HG02884 (cell line): ENCODE results near the gene GREB1L.
"Not testable (repeated sequence)": the region's sequence is repeated elsewhere in the genome, so short reads cannot be mapped to it uniquely, and the experiment has no call there.

Experiments used
- ATAC-seq: cut with Tn5 transposase; IDR thresholded peaks from one replicate; pipeline ENCODE4 v1.9.1; 2021; ENCODE audit warnings: mild to moderate bottlenecking, moderate library complexity; ENCODE audit not compliant: unreplicated experiment

GREB1L gene

GRCh38 chr18:21303895-21304294, 61.9 kb downstream of the GREB1L start:
- ATAC-seq: no peak

GRCh38 chr18:21305621-21306020, 63.6 kb downstream of the GREB1L start:
- no peak for ATAC-seq

- ATAC-seq: no peak
Observed at GRCh38 chr18:21306368-21306767, 64.3 kb downstream of the GREB1L start.

- ATAC-seq: no peak
Observed at GRCh38 chr18:21307578-21307977, 65.5 kb downstream of the GREB1L start.

- no peak for ATAC-seq
Observed at GRCh38 chr18:21309248-21309647, 67.2 kb downstream of the GREB1L start.

GRCh38 chr18:21311980-21312379, 69.9 kb downstream of the GREB1L start:
- not testable (repeated sequence) for ATAC-seq

- no peak for ATAC-seq
Observed at GRCh38 chr18:21313576-21313975, 71.5 kb downstream of the GREB1L start.

- ATAC-seq: no peak
Observed at GRCh38 chr18:21314724-21315123, 72.7 kb downstream of the GREB1L start.

GRCh38 chr18:21315126-21315525, 73.1 kb downstream of the GREB1L start:
- not testable (repeated sequence) for ATAC-seq

- no peak for ATAC-seq
Observed at GRCh38 chr18:21315741-21316197, 73.7 kb downstream of the GREB1L start.

GRCh38 chr18:21316296-21316695, 74.3 kb downstream of the GREB1L start:
- no peak for ATAC-seq

- ATAC-seq: no peak
Observed at GRCh38 chr18:21321711-21322110, 79.7 kb downstream of the GREB1L start.

- ATAC-seq: no peak
Observed at GRCh38 chr18:21327101-21327500, 85.1 kb downstream of the GREB1L start.

- no peak for ATAC-seq
Observed at GRCh38 chr18:21330122-21330701, 88.2 kb downstream of the GREB1L start.

- no peak for ATAC-seq
Observed at GRCh38 chr18:21331065-21331464, 89.0 kb downstream of the GREB1L start.

GRCh38 chr18:21335927-21336488, 94.0 kb downstream of the GREB1L start:
- no peak for ATAC-seq

GRCh38 chr18:21336846-21337245, 94.8 kb downstream of the GREB1L start:
- ATAC-seq: no peak

- no peak for ATAC-seq
Observed at GRCh38 chr18:21341141-21341540, 99.1 kb downstream of the GREB1L start.

GRCh38 chr18:21342372-21342771, 100.3 kb downstream of the GREB1L start:
- no peak for ATAC-seq

GRCh38 chr18:21344860-21345259, 102.8 kb downstream of the GREB1L start:
- ATAC-seq: no peak

- no peak for ATAC-seq
Observed at GRCh38 chr18:21345840-21346239, 103.8 kb downstream of the GREB1L start.

- ATAC-seq: no peak
Observed at GRCh38 chr18:21359746-21360145, 117.7 kb downstream of the GREB1L start.

GRCh38 chr18:21361307-21361880, 119.4 kb downstream of the GREB1L start:
- ATAC-seq: no peak
